Dermis blood vessel endothelial cell (primary cell): ENCODE results near the gene HNRNPC. TPM values are rescaled to one million over a fixed set of nuclear protein-coding genes. Genes with fewer than 3 reads are reported as not detected.
A peak's percentile ranks its signal among the peaks of the same experiment; 100 is the strongest.
"Not testable (repeated sequence)": the region's sequence is repeated elsewhere in the genome, so short reads cannot be mapped to it uniquely, and the experiment has no call there.

Experiments used
- DNase-seq: peaks from one replicate; pipeline ENCODE4 v3.0.0; 2010
- total RNA-seq: library from RNA; depleted of rRNA; stranded (reverse); fragments of >200 nt; gene quantifications from 2 replicates; pipeline ENCODE4 v1.2.3, GENCODE V29; 2014

Gene HNRNPC
- total RNA-seq, 1 donor from 2014 or later: 601 TPM

- peak; percentile 14 for DNase-seq
Observed at GRCh38 chr14:21191809-21192446, 77.3 kb downstream of the HNRNPC start.

- DNase-seq: no peak
Observed at GRCh38 chr14:21191261-21191808, 77.9 kb downstream of the HNRNPC start.

GRCh38 chr14:21185491-21185890 lies 83.8 kb downstream of the HNRNPC start:
- no peak for DNase-seq

- no peak for DNase-seq
Observed at GRCh38 chr14:21184254-21184653, 85.0 kb downstream of the HNRNPC start.

GRCh38 chr14:21182166-21182565 lies 87.1 kb downstream of the HNRNPC start:
- DNase-seq: no peak

- DNase-seq: no peak
Observed at GRCh38 chr14:21171128-21171527, 98.1 kb downstream of the HNRNPC start.

GRCh38 chr14:21169573-21169972 lies 99.7 kb downstream of the HNRNPC start:
- no peak for DNase-seq

GRCh38 chr14:21168055-21168454 lies 101.2 kb downstream of the HNRNPC start:
- no peak for DNase-seq

GRCh38 chr14:21165670-21166069 lies 103.6 kb downstream of the HNRNPC start:
- not testable (repeated sequence) for DNase-seq

- DNase-seq: not testable (repeated sequence)
Observed at GRCh38 chr14:21165002-21165605, 104.1 kb downstream of the HNRNPC start.

- DNase-seq: no peak
Observed at GRCh38 chr14:21163871-21164291, 105.4 kb downstream of the HNRNPC start.

- DNase-seq: no peak
Observed at GRCh38 chr14:21162081-21162480, 107.2 kb downstream of the HNRNPC start.

GRCh38 chr14:21160061-21160610 lies 109.1 kb downstream of the HNRNPC start:
- no peak for DNase-seq

Other genes starting within 250 kb of the HNRNPC start
- gene NDRG2, start 244.4 kb downstream of the HNRNPC start, total RNA-seq: 3.3 and 3.6 TPM in 2 replicates
- gene TPPP2, start 239.2 kb downstream of the HNRNPC start, total RNA-seq: not detected in 2 replicates
- gene RNASE13, start 234.6 kb downstream of the HNRNPC start, total RNA-seq: not detected in 2 replicates
- not detected in 2 replicates for gene RNASE7, start 227.1 kb downstream of the HNRNPC start, total RNA-seq
- not detected in 2 replicates for gene RNASE8, start 211.6 kb downstream of the HNRNPC start, total RNA-seq
- 6.2 and 7.3 TPM in 2 replicates for gene ARHGEF40, start 199.1 kb downstream of the HNRNPC start, total RNA-seq
- gene ZNF219, start 170.8 kb downstream of the HNRNPC start, total RNA-seq: 5.1 and 7.0 TPM in 2 replicates
- 0.19 TPM in 1 of 2 replicates, not detected in the other for gene TMEM253, start 168.4 kb downstream of the HNRNPC start, total RNA-seq
- not detected in 2 replicates for gene OR5AU1, start 113.4 kb downstream of the HNRNPC start, total RNA-seq
- gene RPGRIP1, start 10.6 kb upstream of the HNRNPC start, total RNA-seq: 0.33 TPM in 1 of 2 replicates, not detected in the other
- gene SUPT16H, start 114.6 kb upstream of the HNRNPC start, total RNA-seq: 74.9 and 112 TPM in 2 replicates
- 51.9 and 84.9 TPM in 2 replicates for gene CHD8, start 186.7 kb upstream of the HNRNPC start, total RNA-seq
- gene RAB2B, start 207.5 kb upstream of the HNRNPC start, total RNA-seq: 34.5 and 40.5 TPM in 2 replicates
- 26.7 and 66.9 TPM in 2 replicates for gene TOX4, start 207.8 kb upstream of the HNRNPC start, total RNA-seq
- 63.9 and 112 TPM in 2 replicates for gene METTL3, start 241.9 kb upstream of the HNRNPC start, total RNA-seq